Inferior parietal cortex (tissue), 1 donor: ENCODE results near the gene ASAP2.

Source experiments
- DNase-seq: peaks from one replicate; pipeline ENCODE4 v3.0.0-alpha.2; 2016; ENCODE audit errors: extremely low spot score

ASAP2 gene

GRCh38 chr2:9423100-9423921 is 216.7 kb downstream of the ASAP2 start, which contains the start of the genes CPSF3 and ITGB1BP1:
TSS of gene CPSF3 (plus strand) at chr2:9423654. CDS start at chr2:9423774, 120 bp downstream.
TSS of gene ITGB1BP1 (minus strand) at chr2:9423528. CDS start at chr2:9418697, 4,831 bp downstream.
- DNase-seq = peak; percentile 99

DNA sequence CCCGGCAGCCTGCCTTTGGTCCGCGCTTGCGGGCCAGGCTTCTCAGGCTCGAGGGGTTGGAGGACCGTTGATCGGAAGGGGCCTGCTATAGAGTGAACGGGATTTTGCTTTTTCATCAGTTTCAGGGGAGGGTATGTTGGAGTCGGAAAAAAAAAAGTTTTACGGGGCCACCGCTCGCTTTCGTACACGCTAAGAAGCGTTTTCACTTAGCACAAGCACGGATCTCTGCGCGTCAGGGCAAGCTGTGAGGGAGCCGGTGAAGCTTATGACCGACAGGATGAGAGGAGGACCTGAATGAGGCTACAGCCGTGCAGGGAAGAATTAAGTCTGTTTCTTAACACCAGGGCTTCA is 217.3 kb downstream of the ASAP2 start:
- DNase-seq = no peak

DNA sequence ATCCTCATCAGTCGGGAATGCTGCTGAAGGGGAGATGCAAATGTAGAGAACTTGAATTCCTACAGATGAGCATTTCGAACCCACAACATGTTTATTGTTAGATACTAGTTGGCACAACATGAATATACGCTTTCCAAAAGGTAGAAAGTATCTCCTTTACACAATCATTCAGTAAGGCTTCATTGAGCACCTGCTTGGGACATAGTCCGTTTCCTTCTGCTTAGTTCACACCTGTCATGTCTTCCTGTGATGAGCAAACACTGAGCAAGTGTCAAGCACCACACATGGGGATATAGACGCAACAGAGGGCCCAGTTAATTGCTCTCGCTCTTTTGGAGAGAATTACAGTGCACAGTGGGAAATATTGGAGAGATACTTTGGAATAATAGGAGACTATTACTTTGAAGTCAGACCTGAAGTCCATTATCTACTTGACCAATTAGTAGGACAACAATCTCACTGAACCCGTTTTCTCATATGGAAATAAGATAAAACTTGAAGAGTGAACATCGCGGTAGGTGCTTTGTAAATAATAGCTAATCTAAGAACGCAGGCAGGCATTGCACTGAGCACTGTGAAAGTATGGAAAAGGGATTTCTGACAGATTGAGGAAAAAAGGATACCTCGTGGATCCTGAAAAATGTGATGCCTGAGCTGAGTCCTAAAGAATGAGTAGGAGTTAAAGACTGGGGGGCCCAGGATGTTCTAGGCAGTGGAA is 218.0 kb downstream of the ASAP2 start:
- no peak for DNase-seq

- DNase-seq = no peak
Observed at GRCh38 chr2:9428965-9429577, 222.5 kb downstream of the ASAP2 start.

- no peak for DNase-seq
Observed at GRCh38 chr2:9430316-9431293, 224.0 kb downstream of the ASAP2 start.

DNA sequence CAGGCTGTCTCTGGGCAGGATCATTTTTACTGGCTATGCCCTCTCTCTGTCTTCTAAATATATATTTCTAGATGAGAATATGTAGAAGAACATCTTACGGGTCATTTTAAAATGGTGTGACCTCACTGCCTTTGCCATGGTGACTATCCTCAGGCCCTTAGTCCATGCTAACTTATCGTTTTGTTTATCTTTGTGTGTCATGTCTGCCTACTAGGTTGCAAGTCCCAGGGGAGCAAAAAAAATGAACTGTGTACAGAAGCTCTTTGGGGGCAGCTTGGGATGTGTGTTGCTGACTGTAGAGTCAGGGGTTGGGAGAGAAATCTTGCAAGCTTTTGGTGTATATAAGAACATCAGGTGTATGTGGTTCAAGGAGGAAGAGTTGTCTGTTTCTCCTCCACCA is 227.9 kb downstream of the ASAP2 start:
- DNase-seq = no peak

- DNase-seq = no peak
Observed at GRCh38 chr2:9439536-9439935, 232.9 kb downstream of the ASAP2 start.

GRCh38 chr2:9440058-9440727 is 233.6 kb downstream of the ASAP2 start:
- peak; percentile 19 for DNase-seq

DNA sequence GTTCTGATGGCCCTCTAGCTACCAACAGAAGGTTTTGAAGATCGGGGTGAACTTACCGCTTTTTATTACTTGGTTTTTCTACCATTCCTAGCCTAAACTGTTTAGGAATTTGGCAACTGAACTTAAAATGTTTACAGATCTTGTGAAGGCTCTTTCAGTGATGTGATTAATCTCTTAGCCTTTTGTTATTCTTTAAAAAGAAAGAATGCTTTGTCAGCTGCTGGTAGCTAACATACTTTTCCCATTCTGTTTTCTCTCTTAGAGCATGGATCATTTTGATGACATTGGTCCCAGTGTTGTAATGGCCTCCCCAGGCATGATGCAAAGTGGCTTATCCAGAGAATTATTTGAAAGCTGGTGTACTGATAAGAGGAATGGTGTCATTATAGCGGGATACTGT is 234.9 kb downstream of the ASAP2 start:
- DNase-seq = peak; percentile 7

DNA sequence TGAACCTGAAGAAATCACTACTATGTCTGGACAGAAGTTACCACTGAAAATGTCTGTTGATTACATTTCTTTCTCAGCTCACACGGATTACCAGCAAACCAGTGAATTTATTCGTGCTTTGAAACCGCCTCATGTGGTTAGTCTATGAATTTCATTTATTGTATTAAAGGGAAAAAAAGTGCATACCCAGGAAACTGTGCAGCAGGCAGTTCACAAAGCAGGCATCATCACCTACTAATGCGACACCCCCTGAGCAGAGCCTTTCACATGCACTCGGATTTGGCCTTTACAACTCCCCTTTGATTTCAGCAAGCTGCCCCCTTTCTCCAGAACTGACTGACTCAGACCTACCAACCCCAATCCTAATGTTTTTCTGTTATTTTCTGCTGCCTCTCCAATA is 236.9 kb downstream of the ASAP2 start:
- no peak for DNase-seq

DNA sequence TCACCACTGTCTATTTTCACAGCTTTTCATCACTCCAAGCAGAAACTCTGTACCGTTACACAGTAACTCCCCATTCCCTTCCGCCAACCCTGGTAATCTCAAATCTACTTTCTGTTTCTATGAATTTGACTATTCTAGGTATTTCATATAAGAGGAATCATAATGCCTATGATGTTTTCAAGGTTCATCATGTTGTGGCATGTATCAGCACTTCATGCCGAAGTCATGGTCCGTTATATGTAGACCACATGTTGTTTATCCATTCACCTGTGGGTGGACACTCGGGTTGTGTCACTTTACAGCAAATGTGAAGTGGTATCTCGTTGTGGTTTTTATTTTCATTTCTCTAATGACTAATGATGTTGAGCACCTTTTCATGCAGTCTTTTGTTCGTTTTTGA is 238.5 kb downstream of the ASAP2 start:
- DNase-seq = no peak

- no peak for DNase-seq
Observed at GRCh38 chr2:9451231-9451630, 244.6 kb downstream of the ASAP2 start.
